ENCODE measurements around the gene CTDSP2.

- TF ChIP-seq TCF12 (IDR thresholded peaks at IDR 0.05; ENCODE audit: low read depth) = no peak
- no peak for TF ChIP-seq CEBPB (IDR thresholded peaks at IDR 0.05)
- TF ChIP-seq MAX (IDR thresholded peaks at IDR 0.05) = no peak
- TF ChIP-seq ZBTB7A (IDR thresholded peaks at IDR 0.05; ENCODE audit: low read depth) = no peak
- no peak for TF ChIP-seq EP300 (IDR thresholded peaks at IDR 0.05; ENCODE audit: borderline replicate concordance)
- no peak for TF ChIP-seq USF1 (IDR thresholded peaks at IDR 0.05)
- no peak for TF ChIP-seq FOXM1 (IDR thresholded peaks at IDR 0.05; ENCODE audit: borderline replicate concordance, low read depth)
- TF ChIP-seq NFIC (IDR thresholded peaks at IDR 0.05) = no peak
- TF ChIP-seq REST (IDR thresholded peaks at IDR 0.05; ENCODE audit: low read depth) = no peak
Observed at GRCh38 chr12:57821474-57822214, 24.9 kb downstream of the CTDSP2 start.

All from Ishikawa (cell line).